Fibroblast of skin of right quadriceps (primary cell): ENCODE data around the gene SHISA4.
"Not testable (repeated sequence)": the region's sequence is repeated elsewhere in the genome, so short reads cannot be mapped to it uniquely, and the experiment has no call there.

Source experiments
- DNase-seq: peaks from one replicate; pipeline ENCODE4 v3.0.0-alpha.2; 2013

Gene SHISA4

DNA sequence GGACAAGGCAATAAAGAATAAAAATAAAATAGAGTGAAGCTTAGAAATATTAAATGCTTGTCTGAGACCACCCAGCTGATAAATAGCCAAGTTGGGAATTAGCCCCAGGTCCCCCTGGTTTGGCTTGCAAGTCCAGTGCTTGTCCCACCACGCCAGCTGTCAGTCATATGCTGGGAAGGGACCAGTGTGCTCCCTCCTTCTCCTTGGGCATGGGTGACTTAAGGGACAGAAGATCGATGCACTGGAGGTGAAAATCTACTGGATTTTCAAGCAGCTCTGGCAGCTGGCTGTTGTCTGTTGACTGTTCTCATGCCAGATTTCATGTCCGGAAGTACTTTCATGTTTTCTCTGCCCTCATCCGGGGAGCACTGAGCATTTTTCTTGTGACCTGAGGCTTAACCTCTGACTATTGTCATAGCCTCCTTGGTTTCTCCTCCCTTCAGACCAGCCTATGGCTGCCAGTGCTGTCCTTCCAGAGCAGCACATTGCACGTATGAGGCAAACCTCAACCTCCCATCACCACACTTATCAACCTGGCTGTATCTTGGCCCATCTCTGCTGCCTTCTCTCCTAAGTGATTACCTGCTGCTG is 45.2 kb downstream of the SHISA4 start:
- DNase-seq, result no peak

- peak; percentile 86 for DNase-seq
These were observed 49.0 kb downstream of the SHISA4 start for GRCh38 chr1:201937624-201938213.

DNA sequence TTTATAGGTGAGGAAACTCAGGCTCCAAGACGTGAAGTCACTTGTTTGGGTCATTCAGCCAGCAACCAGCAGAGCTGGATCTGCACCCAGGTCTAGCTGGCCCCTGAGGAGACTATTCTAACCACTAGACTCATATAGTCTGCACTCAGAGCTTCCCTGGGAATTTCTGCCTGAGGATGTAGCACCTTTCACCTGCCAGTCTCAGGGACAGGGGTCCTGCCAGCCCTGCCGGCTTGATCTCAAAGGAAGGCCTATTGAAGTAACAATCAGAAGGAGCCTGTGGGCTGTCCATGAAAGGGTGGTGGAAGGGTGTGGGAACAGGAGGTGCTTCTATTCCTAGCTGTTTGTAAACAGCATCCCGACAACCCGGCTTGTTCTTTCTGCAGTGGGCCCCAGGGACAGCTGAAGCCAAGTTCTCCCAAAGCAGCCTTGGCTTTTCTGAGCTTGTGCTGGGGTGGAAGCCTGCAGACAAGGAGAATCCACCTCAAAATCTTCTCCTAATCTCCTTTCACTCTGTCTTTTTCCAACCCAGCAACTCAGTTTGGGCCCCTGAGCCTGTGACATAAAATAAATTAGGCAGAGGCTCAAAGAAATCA is 49.8 kb downstream of the SHISA4 start:
- DNase-seq, result no peak

- no peak for DNase-seq
These were observed 50.5 kb downstream of the SHISA4 start for GRCh38 chr1:201939148-201939547.

GRCh38 chr1:201939574-201939973 is 50.9 kb downstream of the SHISA4 start:
- DNase-seq, result no peak

- not testable (repeated sequence) for DNase-seq
These were observed 51.6 kb downstream of the SHISA4 start for GRCh38 chr1:201940316-201940715.

- no peak for DNase-seq
These were observed 52.9 kb downstream of the SHISA4 start for GRCh38 chr1:201941420-201942128.

GRCh38 chr1:201942129-201942495 is 53.4 kb downstream of the SHISA4 start:
- no peak for DNase-seq
